ENCODE measurements around the gene SRP9.

DNA sequence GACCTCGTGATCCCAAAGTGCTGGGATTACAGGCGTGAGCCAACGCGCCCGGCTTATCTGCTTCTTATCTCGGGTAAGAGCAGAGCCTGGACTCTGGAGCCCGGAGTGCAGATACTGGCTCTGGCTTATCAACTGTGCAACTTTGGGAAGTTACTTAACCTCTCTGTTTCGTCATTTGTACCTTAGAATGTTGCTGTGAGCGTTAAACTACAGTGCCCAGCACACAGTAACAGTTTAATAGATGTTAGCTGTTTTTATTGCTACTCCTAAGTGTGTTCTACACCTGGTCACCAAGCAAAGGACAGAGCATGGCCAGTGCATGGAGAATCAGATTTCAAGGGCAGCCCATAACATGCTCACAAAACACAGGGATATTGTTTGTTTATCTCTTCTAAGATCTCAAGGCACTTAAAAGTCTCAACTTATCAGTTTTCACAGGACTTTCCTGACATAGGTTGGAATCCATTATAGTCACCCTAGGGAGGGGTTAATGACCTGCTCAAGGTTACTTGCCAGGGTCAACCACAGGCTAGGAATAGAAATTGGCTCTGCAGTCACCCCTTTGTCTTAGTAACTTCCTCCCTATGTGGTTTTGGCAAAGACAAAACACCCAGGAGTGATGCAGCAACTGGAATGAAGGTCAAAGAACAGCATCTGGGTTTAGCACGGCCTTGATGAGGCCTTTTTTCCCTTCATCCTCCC lies 22.5 kb upstream of the SRP9 start:
- TF ChIP-seq, protein P1, sequence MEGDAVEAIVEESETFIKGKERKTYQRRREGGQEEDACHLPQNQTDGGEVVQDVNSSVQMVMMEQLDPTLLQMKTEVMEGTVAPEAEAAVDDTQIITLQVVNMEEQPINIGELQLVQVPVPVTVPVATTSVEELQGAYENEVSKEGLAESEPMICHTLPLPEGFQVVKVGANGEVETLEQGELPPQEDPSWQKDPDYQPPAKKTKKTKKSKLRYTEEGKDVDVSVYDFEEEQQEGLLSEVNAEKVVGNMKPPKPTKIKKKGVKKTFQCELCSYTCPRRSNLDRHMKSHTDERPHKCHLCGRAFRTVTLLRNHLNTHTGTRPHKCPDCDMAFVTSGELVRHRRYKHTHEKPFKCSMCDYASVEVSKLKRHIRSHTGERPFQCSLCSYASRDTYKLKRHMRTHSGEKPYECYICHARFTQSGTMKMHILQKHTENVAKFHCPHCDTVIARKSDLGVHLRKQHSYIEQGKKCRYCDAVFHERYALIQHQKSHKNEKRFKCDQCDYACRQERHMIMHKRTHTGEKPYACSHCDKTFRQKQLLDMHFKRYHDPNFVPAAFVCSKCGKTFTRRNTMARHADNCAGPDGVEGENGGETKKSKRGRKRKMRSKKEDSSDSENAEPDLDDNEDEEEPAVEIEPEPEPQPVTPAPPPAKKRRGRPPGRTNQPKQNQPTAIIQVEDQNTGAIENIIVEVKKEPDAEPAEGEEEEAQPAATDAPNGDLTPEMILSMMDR (IDR thresholded peaks at IDR 0.05), result no peak
- TF ChIP-seq POLR2A (IDR thresholded peaks at IDR 0.05), result no peak
